ENCODE results near the gene ADAMTSL4.

ADAMTSL4 gene

GRCh38 chr1:150515328-150516049 is 33.7 kb upstream of the ADAMTSL4 start, which contains the start of gene FALEC:
TSS of gene FALEC (plus strand) at chr1:150515752.
- Histone ChIP-seq H3K27ac (ENCODE audit: low read depth, low read length) (peak within 1 kb of the TSS; percentile 75), H3K4me3 (ENCODE audit: low read depth, low read length) (peak within 1 kb of the TSS; percentile 87), H3K9ac (ENCODE audit: low read depth, low read length) (peak within 1 kb of the TSS; percentile 59), H3K9me3 (ENCODE audit: control insufficient read depth, insufficient read depth, low read length) (no peaks in the 10 kb centered on the region), H3K36me3 (ENCODE audit: control insufficient read depth, insufficient read depth, low read length) (no peaks in the 10 kb centered on the region), H3K27me3 (ENCODE audit: control insufficient read depth, insufficient read depth, low read length) (no peaks in the 10 kb centered on the region), H3K4me1 (ENCODE audit: control insufficient read depth, insufficient read depth, low read length) (0 out of 2 replicates have a peak, but pooled peaks cover 5% of the 10 kb centered on the region)

GRCh38 chr1:150516050-150516591 is 33.1 kb upstream of the ADAMTSL4 start:
- Histone ChIP-seq H3K4me1 (ENCODE audit: control insufficient read depth, insufficient read depth, low read length) (0 out of 2 replicates have a peak, but pooled peaks cover 5% of the 10 kb centered on the region), H3K4me3 (ENCODE audit: low read depth, low read length) (peak overlapping the region; percentile 87), H3K27ac (ENCODE audit: low read depth, low read length) (peak overlapping the region; percentile 22), H3K9me3 (ENCODE audit: control insufficient read depth, insufficient read depth, low read length) (no peaks in the 10 kb centered on the region), H3K9ac (ENCODE audit: low read depth, low read length) (0 out of 2 replicates have a peak overlapping the region, but pooled peaks have one; percentile 3), H3K36me3 (ENCODE audit: control insufficient read depth, insufficient read depth, low read length) (no peaks in the 10 kb centered on the region), H3K27me3 (ENCODE audit: control insufficient read depth, insufficient read depth, low read length) (no peaks in the 10 kb centered on the region)

- Histone ChIP-seq H3K9ac (ENCODE audit: low read depth, low read length) (no peak overlapping the region), H3K4me3 (ENCODE audit: low read depth, low read length) (peak overlapping the region; percentile 87), H3K4me1 (ENCODE audit: control insufficient read depth, insufficient read depth, low read length) (0 out of 2 replicates have a peak, but pooled peaks cover 5% of the 10 kb centered on the region), H3K27me3 (ENCODE audit: control insufficient read depth, insufficient read depth, low read length) (no peaks in the 10 kb centered on the region), H3K9me3 (ENCODE audit: control insufficient read depth, insufficient read depth, low read length) (no peaks in the 10 kb centered on the region), H3K27ac (ENCODE audit: low read depth, low read length) (peak overlapping the region; percentile 22), H3K36me3 (ENCODE audit: control insufficient read depth, insufficient read depth, low read length) (no peaks in the 10 kb centered on the region)
These were observed 32.6 kb upstream of the ADAMTSL4 start for GRCh38 chr1:150516616-150517015.

GRCh38 chr1:150521196-150521968 is 27.8 kb upstream of the ADAMTSL4 start:
- H3K27ac ChIP-seq (ENCODE audit: low read depth, low read length): no peak overlapping the region
- H3K9me3 ChIP-seq (ENCODE audit: control insufficient read depth, insufficient read depth, low read length): no peaks in the 10 kb centered on the region
- 0 out of 2 replicates have a peak, but pooled peaks cover 3% of the 10 kb centered on the region for H3K4me1 ChIP-seq (ENCODE audit: control insufficient read depth, insufficient read depth, low read length)
- no peak overlapping the region for H3K9ac ChIP-seq (ENCODE audit: low read depth, low read length)
- H3K36me3 ChIP-seq (ENCODE audit: control insufficient read depth, insufficient read depth, low read length): no peaks in the 10 kb centered on the region
- H3K4me3 ChIP-seq (ENCODE audit: low read depth, low read length): no peak overlapping the region
- no peaks in the 10 kb centered on the region for H3K27me3 ChIP-seq (ENCODE audit: control insufficient read depth, insufficient read depth, low read length)

- Histone ChIP-seq H3K4me1 (ENCODE audit: control insufficient read depth, insufficient read depth, low read length) (no peaks in the 10 kb centered on the region), H3K27me3 (ENCODE audit: control insufficient read depth, insufficient read depth, low read length) (no peaks in the 10 kb centered on the region), H3K9ac (ENCODE audit: low read depth, low read length) (no peak overlapping the region), H3K9me3 (ENCODE audit: control insufficient read depth, insufficient read depth, low read length) (no peaks in the 10 kb centered on the region), H3K4me3 (ENCODE audit: low read depth, low read length) (no peak overlapping the region), H3K27ac (ENCODE audit: low read depth, low read length) (no peak overlapping the region), H3K36me3 (ENCODE audit: control insufficient read depth, insufficient read depth, low read length) (no peaks in the 10 kb centered on the region)
These were observed 23.9 kb upstream of the ADAMTSL4 start for GRCh38 chr1:150525348-150525747.

GRCh38 chr1:150528196-150528595 is 21.0 kb upstream of the ADAMTSL4 start:
- Histone ChIP-seq H3K9ac (ENCODE audit: low read depth, low read length) (no peak overlapping the region), H3K9me3 (ENCODE audit: control insufficient read depth, insufficient read depth, low read length) (no peaks in the 10 kb centered on the region), H3K4me3 (ENCODE audit: low read depth, low read length) (no peak overlapping the region), H3K36me3 (ENCODE audit: control insufficient read depth, insufficient read depth, low read length) (no peaks in the 10 kb centered on the region), H3K27me3 (ENCODE audit: control insufficient read depth, insufficient read depth, low read length) (no peaks in the 10 kb centered on the region), H3K4me1 (ENCODE audit: control insufficient read depth, insufficient read depth, low read length) (no peaks in the 10 kb centered on the region), H3K27ac (ENCODE audit: low read depth, low read length) (no peak overlapping the region)

- no peak overlapping the region for H3K9ac ChIP-seq (ENCODE audit: low read depth, low read length)
- H3K9me3 ChIP-seq (ENCODE audit: control insufficient read depth, insufficient read depth, low read length): no peaks in the 10 kb centered on the region
- no peak overlapping the region for H3K4me3 ChIP-seq (ENCODE audit: low read depth, low read length)
- H3K27ac ChIP-seq (ENCODE audit: low read depth, low read length): no peak overlapping the region
- no peaks in the 10 kb centered on the region for H3K27me3 ChIP-seq (ENCODE audit: control insufficient read depth, insufficient read depth, low read length)
- no peaks in the 10 kb centered on the region for H3K36me3 ChIP-seq (ENCODE audit: control insufficient read depth, insufficient read depth, low read length)
- no peaks in the 10 kb centered on the region for H3K4me1 ChIP-seq (ENCODE audit: control insufficient read depth, insufficient read depth, low read length)
These were observed 20.2 kb upstream of the ADAMTSL4 start for GRCh38 chr1:150529017-150529416.

- H3K9ac ChIP-seq (ENCODE audit: low read depth, low read length): no peak overlapping the region
- no peaks in the 10 kb centered on the region for H3K36me3 ChIP-seq (ENCODE audit: control insufficient read depth, insufficient read depth, low read length)
- H3K9me3 ChIP-seq (ENCODE audit: control insufficient read depth, insufficient read depth, low read length): no peaks in the 10 kb centered on the region
- H3K27ac ChIP-seq (ENCODE audit: low read depth, low read length): no peak overlapping the region
- H3K4me3 ChIP-seq (ENCODE audit: low read depth, low read length): no peak overlapping the region
- H3K4me1 ChIP-seq (ENCODE audit: control insufficient read depth, insufficient read depth, low read length): no peaks in the 10 kb centered on the region
- H3K27me3 ChIP-seq (ENCODE audit: control insufficient read depth, insufficient read depth, low read length): no peaks in the 10 kb centered on the region
These were observed 18.6 kb upstream of the ADAMTSL4 start for GRCh38 chr1:150530491-150531159.

GRCh38 chr1:150532860-150533259 is 16.3 kb upstream of the ADAMTSL4 start:
- no peaks in the 10 kb centered on the region for H3K36me3 ChIP-seq (ENCODE audit: control insufficient read depth, insufficient read depth, low read length)

GRCh38 chr1:150534002-150534401 is 15.2 kb upstream of the ADAMTSL4 start:
- Histone ChIP-seq H3K9me3 (ENCODE audit: control insufficient read depth, insufficient read depth, low read length) (no peaks in the 10 kb centered on the region), H3K36me3 (ENCODE audit: control insufficient read depth, insufficient read depth, low read length) (no peaks in the 10 kb centered on the region), H3K9ac (ENCODE audit: low read depth, low read length) (no peak overlapping the region), H3K4me3 (ENCODE audit: low read depth, low read length) (no peak overlapping the region), H3K27ac (ENCODE audit: low read depth, low read length) (no peak overlapping the region), H3K4me1 (ENCODE audit: control insufficient read depth, insufficient read depth, low read length) (peaks cover 10% of the 10 kb centered on the region; the same call in 1 of the 2 replicates), H3K27me3 (ENCODE audit: control insufficient read depth, insufficient read depth, low read length) (no peaks in the 10 kb centered on the region)

More at GRCh38 chr1:150532860-150533259, 16.3 kb upstream of the ADAMTSL4 start:
- Histone ChIP-seq H3K4me1 (ENCODE audit: control insufficient read depth, insufficient read depth, low read length) (peaks cover 3% of the 10 kb centered on the region; the same call in 1 of the 2 replicates), H3K9me3 (ENCODE audit: control insufficient read depth, insufficient read depth, low read length) (no peaks in the 10 kb centered on the region), H3K4me3 (ENCODE audit: low read depth, low read length) (no peak overlapping the region), H3K9ac (ENCODE audit: low read depth, low read length) (no peak overlapping the region), H3K27me3 (ENCODE audit: control insufficient read depth, insufficient read depth, low read length) (no peaks in the 10 kb centered on the region), H3K27ac (ENCODE audit: low read depth, low read length) (no peak overlapping the region)
